Sigmoid colon (tissue), 7 donors: Measurements from ENCODE around the gene PYGM. TPM values are rescaled to one million over a fixed set of nuclear protein-coding genes. Genes with fewer than 3 reads are reported as not detected.

Source experiments
- DNase-seq: peaks from one replicate; pipeline ENCODE4 v3.0.0-alpha.2; 2019
- H3K27ac ChIP-seq, 4 donors: fragments of 200-600 bp; sonication (generic); one replicate each; pipeline ENCODE4 v1.5.1; 2016 to 2019; ENCODE audit warnings: mild to moderate bottlenecking in 1 of 4
- H3K27me3 ChIP-seq, 3 donors: fragments of 200-600 bp; sonication (generic); one replicate each; pipeline ENCODE4 v1.5.1; 2019; ENCODE audit warnings: mild to moderate bottlenecking in 1 of 3
- H3K36me3 ChIP-seq, 4 donors: fragments of 200-600 bp; sonication (generic); one replicate each; pipeline ENCODE4 v1.5.1; 2016 to 2019
- H3K4me1 ChIP-seq, 4 donors: fragments of 200-600 bp; sonication (generic); one replicate each; pipeline ENCODE4 v1.5.1; 2017 to 2019
- H3K4me3 ChIP-seq, 4 donors: fragments of 200-600 bp; sonication (generic); one replicate each; pipeline ENCODE4 v1.5.1; 2017 to 2019; ENCODE audit warnings: mild to moderate bottlenecking in 2 of 4, moderate library complexity in 1 of 4
- H3K9me3 ChIP-seq, 4 donors: fragments of 200-600 bp in 3 of 4; sonication (generic) in 3 of 4; one replicate each; pipeline versions ENCODE4 v1.5.1 to v1.6.1; 2013 to 2019
- CTCF ChIP-seq, 4 experiments: fragments of 450-650 bp in 3 of 4; fragments of 200-600 bp in 1 of 4; IDR thresholded peaks; one replicate each; pipeline ENCODE4 v1.5.1; 2016 to 2019; ENCODE audit warnings: antibody characterized with exemption in 4 of 4, mild to moderate bottlenecking in 3 of 4, moderate library complexity in 2 of 4
- EP300 ChIP-seq, 4 donors: sonication (generic); formaldehyde crosslinking; IDR thresholded peaks; one replicate each; pipeline ENCODE4 v1.6.1; 2017; ENCODE audit warnings: antibody characterized with exemption in 4 of 4
- POLR2A ChIP-seq, 2 donors: fragments of 450-650 bp; IDR thresholded peaks; one replicate each; pipeline ENCODE4 v1.6.1; 2016; ENCODE audit warnings: antibody characterized with exemption in 2 of 2, mild to moderate bottlenecking in 2 of 2, moderate library complexity in 2 of 2
- POLR2AphosphoS5 ChIP-seq, 4 donors: sonication (generic); formaldehyde crosslinking; IDR thresholded peaks; one replicate each; pipeline ENCODE4 v1.6.1; 2017; ENCODE audit warnings: antibody characterized with exemption in 4 of 4
- WGBS, 2 donors: extraction: QIAGEN DNeasy Blood & Tissue Kit; methylation state at CpG; one replicate each; pipeline ENCODE4 v1.1.7; 2013; 5-methylcytosine and 5-hydroxymethylcytosine counted together
- intact Hi-C: fragments of 100-400 bp; cut with DNase I; formaldehyde crosslinking; loops from one replicate; pipeline ENCODE4 v1.15.1; 2023
- polyA plus RNA-seq, 3 donors: library from polyadenylated mRNA; stranded (reverse); fragments of 200-250 nt; gene quantifications; one replicate each; pipeline ENCODE4 v1.2.3, GENCODE V29; 2013
- total RNA-seq, 4 donors: library from RNA; depleted of rRNA; stranded (reverse); fragments of >200 nt; gene quantifications; one replicate each; pipeline ENCODE4 v1.1.0, GENCODE V29; 2016
- donor health status: healthy with polysubstance abuse.
- donor health status: Bipolar disorder and iron deficiency.
- donor health status: healthy.

PYGM gene
- total and polyA plus RNA-seq, 7 donors: 0.23 to 42.1 (median 10.5) TPM

- Histone ChIP-seq H3K36me3 (peaks cover 0 to 21% (median 12%) of the 10 kb centered on the region in 4 donors), H3K9me3 (no peaks in the 10 kb centered on the region), H3K4me1 (peaks cover 0 to 62% (median 61%) of the 10 kb centered on the region in 4 donors), H3K27ac (peak overlapping the region; percentile 81 to 88 (median 84)), H3K27me3 (no peaks in the 10 kb centered on the region), H3K4me3 (peak overlapping the region; percentile 0 to 49 (median 41))
- WGBS, 2 donors: 76 to 78% methylated on average over 21 of the region's 21 CpGs
- peak; percentile 75 for DNase-seq
- TF ChIP-seq EP300 (IDR thresholded peaks at IDR 0.05) (no peak), POLR2A (IDR thresholded peaks at IDR 0.05) (no peak), POLR2AphosphoS5 (IDR thresholded peaks at IDR 0.05) (no peak), CTCF (IDR thresholded peaks at IDR 0.05) (no peak)
- intact Hi-C loops: no loop called here
Measured at GRCh38 chr11:64759131-64759721, 548 bp downstream of the PYGM start.

GRCh38 chr11:64758330-64759079, 1.3 kb downstream of the PYGM start:
- Histone ChIP-seq H3K9me3 (no peaks in the 10 kb centered on the region), H3K36me3 (peaks cover 0 to 20% (median 10%) of the 10 kb centered on the region in 4 donors), H3K27me3 (no peaks in the 10 kb centered on the region), H3K27ac (peak overlapping the region; percentile 81 to 88 (median 84)), H3K4me3 (peak overlapping the region in 3 of 4 donors; percentile 40 to 49 (median 42)), H3K4me1 (peaks cover 0 to 55% (median 53%) of the 10 kb centered on the region in 4 donors)
- WGBS, 2 donors: 87 to 93% methylated on average over 15 of the region's 15 CpGs
- TF ChIP-seq POLR2A (IDR thresholded peaks at IDR 0.05): no peak
- no peak for TF ChIP-seq EP300 (IDR thresholded peaks at IDR 0.05)
- TF ChIP-seq CTCF (IDR thresholded peaks at IDR 0.05): no peak
- TF ChIP-seq POLR2AphosphoS5 (IDR thresholded peaks at IDR 0.05): no peak
- DNase-seq: peak; percentile 65
- intact Hi-C loops: no loop called here

GRCh38 chr11:64757549-64758329, 2.0 kb downstream of the PYGM start:
- WGBS, 2 donors: 83 to 92% methylated on average over 19 of the region's 19 CpGs

More at GRCh38 chr11:64757549-64758329, 2.0 kb downstream of the PYGM start:
- Histone ChIP-seq H3K27me3 (no peaks in the 10 kb centered on the region), H3K4me3 (no peak overlapping the region), H3K9me3 (no peaks in the 10 kb centered on the region), H3K36me3 (peaks cover 0 to 24% (median 11%) of the 10 kb centered on the region in 4 donors), H3K27ac (peak overlapping the region in 2 of 4 donors; percentile 84 to 88), H3K4me1 (peaks cover 0 to 48% (median 46%) of the 10 kb centered on the region in 4 donors)
- DNase-seq: peak; percentile 66
- no peak for TF ChIP-seq CTCF (IDR thresholded peaks at IDR 0.05)
- no peak for TF ChIP-seq EP300 (IDR thresholded peaks at IDR 0.05)
- TF ChIP-seq POLR2AphosphoS5 (IDR thresholded peaks at IDR 0.05): no peak
- TF ChIP-seq POLR2A (IDR thresholded peaks at IDR 0.05): no peak
- intact Hi-C loops: no loop called here
